Stimulated activated CD4-positive, alpha-beta T cell treated with anti-CD3 and anti-CD28 coated beads, TNF-alpha, amount 100 ng/mL, for 1 hour (primary cell): Measurements from ENCODE around the gene PLEKHG4.

ENCODE experiments used
- DNase-seq, 3 donors: peaks; one replicate each; pipeline ENCODE4 v3.0.0-alpha.2; 2020; ENCODE audit warnings: low read depth in 3 of 3, low spot score in 1 of 3

PLEKHG4 gene

GRCh38 chr16:67244387-67245185, 34.7 kb upstream of the PLEKHG4 start:
- DNase-seq, result peak; percentile 49 to 70 (median 61)

- DNase-seq, result no peak
Observed at GRCh38 chr16:67245186-67245585, 34.1 kb upstream of the PLEKHG4 start.

GRCh38 chr16:67245674-67246080, 33.7 kb upstream of the PLEKHG4 start:
- no peak for DNase-seq

GRCh38 chr16:67246081-67246755, 33.1 kb upstream of the PLEKHG4 start:
- no peak for DNase-seq

GRCh38 chr16:67246756-67247191, 32.6 kb upstream of the PLEKHG4 start:
- no peak for DNase-seq

GRCh38 chr16:67247192-67248072, 31.9 kb upstream of the PLEKHG4 start, which contains the start of gene FHOD1:
TSS of gene FHOD1 (minus strand) at chr16:67247481. CDS start at chr16:67247410, 71 bp downstream.
- DNase-seq, result peak; percentile 86 to 96 (median 93)

- DNase-seq, result no peak
Observed at GRCh38 chr16:67248073-67248400, 31.3 kb upstream of the PLEKHG4 start.

GRCh38 chr16:67248401-67249177, 30.7 kb upstream of the PLEKHG4 start, which contains the start of gene SLC9A5:
TSS of gene SLC9A5 (plus strand) at chr16:67248979. CDS start at chr16:67249015, 36 bp downstream.
- DNase-seq, result no peak

- DNase-seq, result no peak
Observed at GRCh38 chr16:67249178-67250044, 29.9 kb upstream of the PLEKHG4 start.

GRCh38 chr16:67250045-67250327, 29.3 kb upstream of the PLEKHG4 start:
- DNase-seq, result no peak

- no peak for DNase-seq
Observed at GRCh38 chr16:67252609-67253497, 26.5 kb upstream of the PLEKHG4 start.

- no peak for DNase-seq
Observed at GRCh38 chr16:67254801-67255552, 24.4 kb upstream of the PLEKHG4 start.

- no peak for DNase-seq
Observed at GRCh38 chr16:67255553-67256221, 23.6 kb upstream of the PLEKHG4 start.

GRCh38 chr16:67256701-67257230, 22.6 kb upstream of the PLEKHG4 start:
- DNase-seq, result no peak

- DNase-seq, result no peak
Observed at GRCh38 chr16:67257486-67258160, 21.7 kb upstream of the PLEKHG4 start.

- no peak for DNase-seq
Observed at GRCh38 chr16:67258161-67258835, 21.0 kb upstream of the PLEKHG4 start.
